22Rv1 (cell line): Measurements from ENCODE around the gene POC1B.

Experiments used
- H3K27ac ChIP-seq: fragments of 450-650 bp; 2 replicates; pipeline ENCODE4 v1.5.1; 2017
- CTCF ChIP-seq: fragments of 450-650 bp; IDR thresholded peaks from 2 replicates; pipeline ENCODE4 v1.5.1; 2017; ENCODE audit warnings: mild to moderate bottlenecking
- ZFX ChIP-seq: fragments of 450-650 bp; IDR thresholded peaks from 2 replicates; pipeline ENCODE4 v1.6.1; 2017; ENCODE audit warnings: antibody characterized with exemption, borderline replicate concordance

Gene POC1B

GRCh38 chr12:89411846-89412245 lies 114.0 kb downstream of the POC1B start:
- TF ChIP-seq CTCF (no peak), ZFX (no peak)
- H3K27ac ChIP-seq: no peak overlapping the region

- no peak overlapping the region for H3K27ac ChIP-seq
- TF ChIP-seq CTCF (no peak), ZFX (no peak)
Measured at GRCh38 chr12:89411234-89411633, 114.6 kb downstream of the POC1B start.

- TF ChIP-seq ZFX: no peak
- H3K27ac ChIP-seq: no peak overlapping the region
Measured at GRCh38 chr12:89405626-89406345, 120.1 kb downstream of the POC1B start.

DNA sequence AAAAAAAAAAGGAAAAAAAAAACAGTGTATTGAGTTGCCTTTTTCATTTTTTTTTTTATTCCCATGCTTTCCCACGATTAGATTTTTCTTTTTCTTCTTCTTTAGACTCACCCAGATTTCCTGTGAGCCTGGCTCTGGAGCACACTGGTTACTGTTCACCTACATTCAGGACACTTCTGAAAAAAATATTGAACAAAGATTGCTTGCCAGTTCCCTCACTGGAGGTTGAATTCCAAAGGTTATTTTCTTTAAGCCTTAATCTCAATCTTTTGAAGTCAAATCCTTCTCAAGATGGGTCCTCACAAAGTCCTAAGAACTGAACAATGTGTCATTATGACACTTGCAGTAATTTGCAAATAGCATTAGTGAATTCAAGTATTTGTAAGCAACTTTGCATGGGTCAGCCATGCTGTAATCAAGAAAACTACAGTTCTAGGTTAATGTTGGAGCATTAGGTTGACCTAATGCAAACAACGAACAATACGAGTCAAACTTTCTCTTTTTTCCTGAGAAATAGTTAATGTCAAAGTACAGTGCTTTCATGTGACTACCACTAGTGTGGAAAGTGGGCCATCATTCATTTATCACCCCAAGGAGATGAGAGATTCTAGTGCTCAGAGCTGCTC lies 124.3 kb downstream of the POC1B start:
- TF ChIP-seq ZFX: no peak
- no peak for TF ChIP-seq CTCF
- no peak overlapping the region for H3K27ac ChIP-seq

- H3K27ac ChIP-seq: no peak overlapping the region
- TF ChIP-seq ZFX (no peak), CTCF (no peak)
Measured at GRCh38 chr12:89400415-89400814, 125.4 kb downstream of the POC1B start.

DNA sequence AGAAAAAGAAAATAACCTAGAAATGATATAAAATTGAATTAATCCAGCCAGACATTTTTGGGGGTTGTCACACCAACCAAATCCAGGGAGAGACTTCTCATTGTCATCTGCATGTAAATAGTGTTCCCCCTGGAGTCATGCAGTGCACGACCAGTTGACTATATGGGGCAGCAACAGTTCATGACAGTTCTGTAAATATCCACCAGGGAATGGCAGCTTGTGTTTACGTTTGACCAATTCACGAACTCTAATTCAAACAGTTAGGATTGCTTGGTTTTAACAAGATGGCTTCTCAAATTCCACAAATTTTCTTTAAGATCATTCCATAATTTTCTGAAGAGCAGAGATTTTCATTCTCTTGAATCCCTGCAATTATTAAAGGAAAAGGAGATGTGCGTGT lies 130.1 kb downstream of the POC1B start:
- no peak overlapping the region for H3K27ac ChIP-seq
- TF ChIP-seq ZFX (no peak), CTCF (no peak)

GRCh38 chr12:89393551-89394121 lies 132.2 kb downstream of the POC1B start:
- no peak overlapping the region for H3K27ac ChIP-seq
- TF ChIP-seq ZFX: no peak
- no peak for TF ChIP-seq CTCF
